Parathyroid adenoma (tissue), 2 donors: ENCODE data around the gene PVALEF.

Source experiments
- H2AFZ ChIP-seq: fragments of 300-600 bp; sonication (generic); one replicate; pipeline ENCODE4 v1.7.0; 2017; ENCODE audit warnings: antibody characterized with exemption, mild to moderate bottlenecking
- H3K27ac ChIP-seq: fragments of 300-600 bp; sonication (generic); one replicate; pipeline ENCODE4 v1.7.0; 2017
- H3K27me3 ChIP-seq: fragments of 300-600 bp; sonication (generic); one replicate; pipeline ENCODE4 v1.7.0; 2017; ENCODE audit warnings: low read length; ENCODE audit not compliant: control insufficient read depth, insufficient read depth
- H3K36me3 ChIP-seq: fragments of 300-600 bp; sonication (generic); one replicate; pipeline ENCODE4 v1.7.0; 2017; ENCODE audit warnings: low read length; ENCODE audit not compliant: control insufficient read depth, insufficient read depth
- H3K4me1 ChIP-seq: fragments of 300-600 bp; sonication (generic); one replicate; pipeline ENCODE4 v1.7.0; 2017; ENCODE audit warnings: control low read depth
- H3K4me2 ChIP-seq: fragments of 300-600 bp; sonication (generic); one replicate; pipeline ENCODE4 v1.7.0; 2017; ENCODE audit warnings: low read length
- H3K4me3 ChIP-seq: fragments of 300-600 bp; sonication (generic); one replicate; pipeline ENCODE4 v1.7.0; 2017; ENCODE audit warnings: low read depth, low read length
- H3K79me2 ChIP-seq: fragments of 300-600 bp; sonication (generic); one replicate; pipeline ENCODE4 v1.7.0; 2017; ENCODE audit warnings: control low read depth
- H3K9ac ChIP-seq: fragments of 300-600 bp; sonication (generic); one replicate; pipeline ENCODE4 v1.7.0; 2017; ENCODE audit warnings: mild to moderate bottlenecking
- H3K9me3 ChIP-seq: fragments of 300-600 bp; sonication (generic); one replicate; pipeline ENCODE4 v1.7.0; 2017; ENCODE audit warnings: low read length; ENCODE audit not compliant: control insufficient read depth
- TF ChIP-seq, protein P1 (sequence below): fragments of 300-600 bp; sonication (generic); IDR thresholded peaks from one replicate; pipeline ENCODE4 v1.7.0; 2017; ENCODE audit warnings: antibody characterized with exemption, mild to moderate bottlenecking
- donor health status: primary hyperparathyroidism.

PVALEF gene

DNA sequence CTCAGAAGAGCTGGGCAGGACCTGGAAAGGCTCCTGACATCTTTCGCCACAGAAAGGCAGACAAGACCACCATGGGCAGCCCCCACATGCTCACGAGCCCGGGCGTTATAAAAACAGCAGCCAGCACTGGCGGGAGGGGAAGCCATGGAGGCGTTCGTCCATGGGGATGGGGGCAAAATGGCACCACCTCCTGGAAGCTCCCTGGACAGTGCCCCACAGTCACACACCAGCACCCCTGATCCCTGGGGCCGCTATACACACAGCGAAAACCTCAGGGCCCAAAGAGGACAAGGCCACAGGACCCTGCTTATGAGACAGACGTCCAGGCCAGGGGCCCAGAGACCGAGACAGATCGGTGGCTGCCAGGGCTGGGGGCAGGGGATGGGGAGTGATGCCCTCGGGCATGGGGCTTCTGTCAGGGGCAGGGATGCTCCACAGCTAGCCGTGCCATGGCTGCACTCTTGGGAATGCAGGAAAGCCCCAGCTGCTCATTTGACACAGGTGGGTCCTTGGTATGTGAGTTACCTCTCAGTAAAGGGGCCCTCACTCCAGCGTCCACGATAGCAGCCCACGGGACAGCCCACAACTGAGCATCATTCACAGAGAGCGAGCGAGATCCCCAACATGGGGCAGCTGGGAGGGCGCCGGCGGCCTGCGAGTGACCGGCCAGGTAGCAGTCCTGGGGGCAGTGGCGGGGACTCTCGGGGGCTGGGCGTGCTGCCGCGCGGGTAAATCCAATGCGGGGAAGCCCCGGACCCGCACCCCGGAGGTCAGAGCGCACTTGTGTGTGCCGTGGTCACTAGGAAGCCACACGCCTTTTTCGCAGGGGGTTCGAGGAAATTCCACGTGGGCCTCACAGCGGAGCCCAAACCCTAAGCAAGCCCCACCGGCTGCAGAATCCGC, 6.4 kb upstream of the PVALEF start:
- Histone ChIP-seq H2AFZ (no peak overlapping the region), H3K27ac (no peak overlapping the region), H3K4me1 (no peaks in the 10 kb centered on the region), H3K9me3 (no peaks in the 10 kb centered on the region), H3K9ac (no peak overlapping the region), H3K27me3 (no peaks in the 10 kb centered on the region), H3K79me2 (peaks cover 2% of the 10 kb centered on the region), H3K4me2 (no peak overlapping the region), H3K36me3 (no peaks in the 10 kb centered on the region), H3K4me3 (no peak overlapping the region)
- TF ChIP-seq, protein P1, sequence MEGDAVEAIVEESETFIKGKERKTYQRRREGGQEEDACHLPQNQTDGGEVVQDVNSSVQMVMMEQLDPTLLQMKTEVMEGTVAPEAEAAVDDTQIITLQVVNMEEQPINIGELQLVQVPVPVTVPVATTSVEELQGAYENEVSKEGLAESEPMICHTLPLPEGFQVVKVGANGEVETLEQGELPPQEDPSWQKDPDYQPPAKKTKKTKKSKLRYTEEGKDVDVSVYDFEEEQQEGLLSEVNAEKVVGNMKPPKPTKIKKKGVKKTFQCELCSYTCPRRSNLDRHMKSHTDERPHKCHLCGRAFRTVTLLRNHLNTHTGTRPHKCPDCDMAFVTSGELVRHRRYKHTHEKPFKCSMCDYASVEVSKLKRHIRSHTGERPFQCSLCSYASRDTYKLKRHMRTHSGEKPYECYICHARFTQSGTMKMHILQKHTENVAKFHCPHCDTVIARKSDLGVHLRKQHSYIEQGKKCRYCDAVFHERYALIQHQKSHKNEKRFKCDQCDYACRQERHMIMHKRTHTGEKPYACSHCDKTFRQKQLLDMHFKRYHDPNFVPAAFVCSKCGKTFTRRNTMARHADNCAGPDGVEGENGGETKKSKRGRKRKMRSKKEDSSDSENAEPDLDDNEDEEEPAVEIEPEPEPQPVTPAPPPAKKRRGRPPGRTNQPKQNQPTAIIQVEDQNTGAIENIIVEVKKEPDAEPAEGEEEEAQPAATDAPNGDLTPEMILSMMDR, result no peak

DNA sequence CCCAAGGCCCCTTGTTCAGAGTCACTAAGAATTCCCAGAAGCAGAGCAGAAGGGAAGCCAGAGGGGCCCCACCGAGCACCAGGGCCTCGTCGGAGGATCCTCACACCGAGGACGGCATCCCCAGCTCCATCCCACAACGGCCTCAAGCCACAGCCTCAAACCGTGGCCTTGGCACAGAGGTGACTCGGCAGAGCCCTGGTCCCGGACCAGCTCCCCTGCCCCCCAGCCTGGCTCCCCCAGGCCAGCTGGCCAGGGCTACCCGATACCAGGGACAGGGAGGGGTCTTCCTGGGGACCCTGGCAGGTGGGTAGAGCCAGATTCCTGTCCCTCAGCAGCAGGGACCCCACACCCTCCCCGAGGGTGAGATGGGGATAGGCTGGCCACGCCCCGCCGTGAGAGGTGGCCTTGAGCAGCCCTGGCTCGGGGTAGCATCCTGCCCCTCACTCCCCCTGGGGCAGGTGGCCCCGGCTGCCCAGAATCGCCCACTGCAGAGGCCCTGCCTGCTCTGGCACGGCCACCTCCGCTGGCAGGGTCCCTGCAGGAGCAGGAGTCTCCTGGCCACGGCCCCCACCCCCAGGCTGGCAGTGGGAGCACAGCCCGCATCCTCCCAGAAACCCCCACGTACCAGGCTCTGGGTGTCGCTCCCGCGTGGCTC, 5.6 kb upstream of the PVALEF start:
- no peak overlapping the region for H3K4me3 ChIP-seq

DNA sequence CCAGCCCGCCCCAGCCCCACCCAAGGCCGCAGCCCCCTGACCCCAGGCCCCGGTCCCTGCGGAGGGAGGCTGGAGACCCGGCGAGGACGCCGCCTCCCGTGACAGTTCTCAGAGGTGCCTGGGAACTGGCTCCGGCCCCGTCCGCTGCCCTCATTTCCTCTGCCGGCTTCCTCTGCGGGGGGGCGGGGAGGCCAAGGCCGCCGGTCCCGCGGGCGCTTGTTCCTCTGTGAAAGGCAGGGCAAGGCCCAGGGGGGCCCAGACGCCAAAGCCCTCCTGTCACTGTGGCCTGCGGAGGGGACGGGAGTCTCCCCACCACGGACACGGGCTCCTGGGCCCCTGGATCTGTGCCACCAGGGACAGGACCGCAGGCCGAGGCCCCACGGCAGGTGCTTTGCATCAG, 5.0 kb upstream of the PVALEF start:
- Histone ChIP-seq H3K4me2 (no peak overlapping the region), H3K4me3 (no peak overlapping the region), H3K9me3 (no peaks in the 10 kb centered on the region), H3K27ac (no peak overlapping the region), H3K79me2 (peaks cover 4% of the 10 kb centered on the region), H3K9ac (no peak overlapping the region), H3K27me3 (no peaks in the 10 kb centered on the region), H2AFZ (no peak overlapping the region), H3K4me1 (peaks cover 7% of the 10 kb centered on the region), H3K36me3 (no peaks in the 10 kb centered on the region)
- TF ChIP-seq, protein P1, result no peak

More for the DNA sequence above, 5.6 kb upstream of the PVALEF start:
- H3K27me3 ChIP-seq, result no peaks in the 10 kb centered on the region
- no peaks in the 10 kb centered on the region for H3K36me3 ChIP-seq
- no peaks in the 10 kb centered on the region for H3K9me3 ChIP-seq
- no peak overlapping the region for H2AFZ ChIP-seq
- no peak overlapping the region for H3K9ac ChIP-seq
- H3K4me1 ChIP-seq, result peaks cover 2% of the 10 kb centered on the region
- H3K27ac ChIP-seq, result no peak overlapping the region
- H3K4me2 ChIP-seq, result no peak overlapping the region
- peaks cover 4% of the 10 kb centered on the region for H3K79me2 ChIP-seq
- TF ChIP-seq, protein P1, result no peak

DNA sequence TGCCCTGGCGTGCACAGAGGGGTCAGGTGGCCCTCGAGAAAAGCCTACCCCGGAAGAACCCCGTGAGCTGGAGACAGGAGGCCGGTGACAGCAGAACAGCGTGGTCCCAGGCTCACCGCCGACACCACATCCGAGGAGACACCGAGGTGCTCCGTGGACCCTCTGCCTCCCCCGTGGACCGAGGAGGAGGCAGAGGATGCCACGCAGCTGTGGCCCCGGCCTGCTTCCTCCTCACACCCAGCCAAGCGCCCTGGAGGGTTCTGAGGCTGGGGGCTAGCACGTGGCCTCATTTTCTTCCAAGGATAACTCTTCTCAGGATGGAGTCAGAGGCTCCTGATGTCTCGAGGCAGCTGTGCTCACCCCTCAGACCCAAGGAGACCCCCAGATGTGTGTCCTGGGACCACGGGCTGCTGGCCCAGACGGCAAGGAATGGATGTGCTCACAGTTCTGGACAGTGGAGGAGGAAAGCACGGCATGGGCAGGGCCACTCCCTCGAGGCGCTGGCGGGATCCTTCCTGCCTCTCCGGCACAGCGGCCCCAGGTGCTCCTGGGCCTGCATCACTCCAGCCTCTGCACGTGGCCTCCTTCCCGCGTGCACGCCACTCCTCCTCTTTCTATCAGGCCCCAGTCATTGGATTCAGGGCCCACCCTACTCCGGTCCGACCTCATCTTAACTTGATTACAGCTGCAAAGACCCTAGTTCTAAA, 4.4 kb upstream of the PVALEF start:
- Histone ChIP-seq H3K9ac (no peak overlapping the region), H2AFZ (no peak overlapping the region), H3K4me1 (peaks cover 7% of the 10 kb centered on the region), H3K9me3 (no peaks in the 10 kb centered on the region), H3K27ac (no peak overlapping the region), H3K4me3 (no peak overlapping the region), H3K27me3 (no peaks in the 10 kb centered on the region), H3K36me3 (no peaks in the 10 kb centered on the region), H3K4me2 (no peak overlapping the region), H3K79me2 (peaks cover 7% of the 10 kb centered on the region)
- TF ChIP-seq, protein P1, result no peak
